ENCODE data around the gene NIN. TPM values are rescaled to one million over a fixed set of nuclear protein-coding genes. Genes with fewer than 3 reads are reported as not detected.

NIN gene
- total RNA-seq, 1 experiment from 2014 or later, result 26.6 TPM

GRCh38 chr14:50745401-50746058 is 85.4 kb downstream of the NIN start:
- Mint-ChIP-seq H3K27me3 (ENCODE audit: unreplicated experiment) (no peaks in the 10 kb centered on the region), H3K4me3 (ENCODE audit: low read depth, unreplicated experiment) (no peak overlapping the region), H3K4me1 (ENCODE audit: low read depth, unreplicated experiment) (no peaks in the 10 kb centered on the region), H3K9me3 (ENCODE audit: low read depth, unreplicated experiment) (no peaks in the 10 kb centered on the region), H3K27ac (ENCODE audit: unreplicated experiment) (no peak overlapping the region), H3K36me3 (ENCODE audit: insufficient read depth, unreplicated experiment) (no peaks in the 10 kb centered on the region)
- TF ChIP-seq CTCF (IDR thresholded peaks at IDR 0.05; ENCODE audit: unreplicated experiment), result no peak
- BruUV-seq (replicated peaks), result no TSS peak
- no peak for DNase-seq
- CTCF ChIA-PET, result interaction anchor here (0.5 kb wide), 1 partner anchor 610 kb away, joined by 5 read pairs; no protein-coding TSS in a partner anchor
- intact Hi-C loops (cut with micrococcal nuclease; ENCODE audit: unreplicated experiment), result no loop called here

GRCh38 chr14:50744231-50744630 is 86.7 kb downstream of the NIN start:
- TF ChIP-seq CTCF (IDR thresholded peaks at IDR 0.05; ENCODE audit: unreplicated experiment), result no peak
- intact Hi-C loops (cut with micrococcal nuclease; ENCODE audit: unreplicated experiment), result no loop called here
- no peak for DNase-seq
- no peaks in the 10 kb centered on the region for H3K27me3 Mint-ChIP-seq (ENCODE audit: unreplicated experiment)
- no TSS peak for BruUV-seq (replicated peaks)
- H3K4me1 Mint-ChIP-seq (ENCODE audit: low read depth, unreplicated experiment), result no peaks in the 10 kb centered on the region
- no peak overlapping the region for H3K27ac Mint-ChIP-seq (ENCODE audit: unreplicated experiment)
- H3K9me3 Mint-ChIP-seq (ENCODE audit: low read depth, unreplicated experiment), result no peaks in the 10 kb centered on the region
- no peak overlapping the region for H3K4me3 Mint-ChIP-seq (ENCODE audit: low read depth, unreplicated experiment)
- CTCF ChIA-PET, result no interaction called here
- H3K36me3 Mint-ChIP-seq (ENCODE audit: insufficient read depth, unreplicated experiment), result no peaks in the 10 kb centered on the region

- DNase-seq, result no peak
- no peaks in the 10 kb centered on the region for H3K36me3 Mint-ChIP-seq (ENCODE audit: insufficient read depth, unreplicated experiment)
- no peak for TF ChIP-seq CTCF (IDR thresholded peaks at IDR 0.05; ENCODE audit: unreplicated experiment)
- no TSS peak for BruUV-seq (replicated peaks)
- CTCF ChIA-PET, result no interaction called here
- no peak overlapping the region for H3K4me3 Mint-ChIP-seq (ENCODE audit: low read depth, unreplicated experiment)
- intact Hi-C loops (cut with micrococcal nuclease; ENCODE audit: unreplicated experiment), result no loop called here
- no peaks in the 10 kb centered on the region for H3K27me3 Mint-ChIP-seq (ENCODE audit: unreplicated experiment)
- no peaks in the 10 kb centered on the region for H3K4me1 Mint-ChIP-seq (ENCODE audit: low read depth, unreplicated experiment)
- H3K9me3 Mint-ChIP-seq (ENCODE audit: low read depth, unreplicated experiment), result no peaks in the 10 kb centered on the region
- H3K27ac Mint-ChIP-seq (ENCODE audit: unreplicated experiment), result no peak overlapping the region
These were observed 89.4 kb downstream of the NIN start for GRCh38 chr14:50741567-50741966.

- no peak for TF ChIP-seq CTCF (IDR thresholded peaks at IDR 0.05; ENCODE audit: unreplicated experiment)
- no peak for DNase-seq
- no peak overlapping the region for H3K27ac Mint-ChIP-seq (ENCODE audit: unreplicated experiment)
- CTCF ChIA-PET, result no interaction called here
- BruUV-seq (replicated peaks), result no TSS peak
- no peaks in the 10 kb centered on the region for H3K4me1 Mint-ChIP-seq (ENCODE audit: low read depth, unreplicated experiment)
- H3K4me3 Mint-ChIP-seq (ENCODE audit: low read depth, unreplicated experiment), result no peak overlapping the region
- no peaks in the 10 kb centered on the region for H3K27me3 Mint-ChIP-seq (ENCODE audit: unreplicated experiment)
- no peaks in the 10 kb centered on the region for H3K9me3 Mint-ChIP-seq (ENCODE audit: low read depth, unreplicated experiment)
- intact Hi-C loops (cut with micrococcal nuclease; ENCODE audit: unreplicated experiment), result no loop called here
- no peaks in the 10 kb centered on the region for H3K36me3 Mint-ChIP-seq (ENCODE audit: insufficient read depth, unreplicated experiment)
These were observed 90.1 kb downstream of the NIN start for GRCh38 chr14:50740856-50741255.
